GM10847 (cell line): ENCODE results near the gene PRICKLE4.

ENCODE experiments used
- POLR2A ChIP-seq: IDR thresholded peaks from 2 replicates; pipeline ENCODE4 v1.6.1; 2011; ENCODE audit not compliant: insufficient read length; ENCODE audit errors: extremely low read depth

Gene PRICKLE4

DNA sequence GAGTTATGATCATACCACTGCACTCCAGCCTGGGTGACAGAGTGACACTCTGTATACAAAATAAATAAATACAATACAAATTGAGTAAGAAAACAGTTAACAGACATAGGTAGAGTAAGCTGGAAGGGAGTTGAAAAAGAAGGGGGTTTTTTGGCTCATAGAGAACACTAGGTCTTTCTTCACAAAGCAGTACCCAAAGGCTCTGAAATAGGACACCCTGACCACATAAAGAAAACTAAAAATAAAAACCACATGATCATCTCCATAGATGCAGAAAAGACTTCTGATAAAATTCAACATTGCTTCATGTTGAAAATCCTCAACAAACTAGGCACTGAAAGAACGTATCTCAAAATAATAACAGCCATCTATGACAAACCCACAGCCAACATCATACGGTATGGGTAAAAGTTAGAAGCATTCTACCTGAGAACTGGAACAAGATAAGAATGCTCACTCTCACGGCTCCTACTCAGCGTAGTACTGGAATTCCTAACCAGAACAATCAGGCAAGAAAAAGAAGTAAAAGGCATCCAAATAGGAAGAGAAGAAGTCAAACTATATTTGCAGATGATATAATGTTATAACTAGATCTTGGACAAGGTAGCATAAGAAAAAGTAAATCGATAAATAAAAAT is 55.6 kb downstream of the PRICKLE4 start:
- TF ChIP-seq POLR2A = no peak

DNA sequence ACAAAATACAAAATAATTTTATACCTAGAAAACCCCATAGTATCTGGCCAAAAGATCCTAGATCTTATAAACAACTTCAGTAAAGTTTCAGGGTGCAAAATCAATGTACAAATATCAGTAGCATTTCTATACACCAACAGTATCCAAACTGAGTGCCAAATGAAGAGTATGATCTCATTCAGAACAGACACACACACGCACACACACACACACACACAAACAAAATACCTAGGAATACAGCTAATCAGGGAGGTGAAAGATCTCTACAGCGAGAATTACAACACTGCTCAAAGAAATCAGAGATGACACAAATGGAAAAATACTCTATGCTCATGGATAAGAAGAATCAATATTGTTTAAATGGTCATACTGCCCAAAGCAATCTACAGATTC is 56.1 kb downstream of the PRICKLE4 start:
- no peak for TF ChIP-seq POLR2A
